GM18505 (cell line): ENCODE measurements around the gene RNF166.

Experiments used
- ATAC-seq: cut with Tn5 transposase; IDR thresholded peaks from one replicate; pipeline ENCODE4 v1.9.1; 2021; ENCODE audit not compliant: unreplicated experiment
- POLR2A ChIP-seq: IDR thresholded peaks from 4 replicates; pipeline ENCODE4 v1.6.1; 2011; ENCODE audit warnings: borderline replicate concordance; ENCODE audit not compliant: insufficient read depth, insufficient read length; ENCODE audit errors: extremely low read depth

RNF166 gene

DNA sequence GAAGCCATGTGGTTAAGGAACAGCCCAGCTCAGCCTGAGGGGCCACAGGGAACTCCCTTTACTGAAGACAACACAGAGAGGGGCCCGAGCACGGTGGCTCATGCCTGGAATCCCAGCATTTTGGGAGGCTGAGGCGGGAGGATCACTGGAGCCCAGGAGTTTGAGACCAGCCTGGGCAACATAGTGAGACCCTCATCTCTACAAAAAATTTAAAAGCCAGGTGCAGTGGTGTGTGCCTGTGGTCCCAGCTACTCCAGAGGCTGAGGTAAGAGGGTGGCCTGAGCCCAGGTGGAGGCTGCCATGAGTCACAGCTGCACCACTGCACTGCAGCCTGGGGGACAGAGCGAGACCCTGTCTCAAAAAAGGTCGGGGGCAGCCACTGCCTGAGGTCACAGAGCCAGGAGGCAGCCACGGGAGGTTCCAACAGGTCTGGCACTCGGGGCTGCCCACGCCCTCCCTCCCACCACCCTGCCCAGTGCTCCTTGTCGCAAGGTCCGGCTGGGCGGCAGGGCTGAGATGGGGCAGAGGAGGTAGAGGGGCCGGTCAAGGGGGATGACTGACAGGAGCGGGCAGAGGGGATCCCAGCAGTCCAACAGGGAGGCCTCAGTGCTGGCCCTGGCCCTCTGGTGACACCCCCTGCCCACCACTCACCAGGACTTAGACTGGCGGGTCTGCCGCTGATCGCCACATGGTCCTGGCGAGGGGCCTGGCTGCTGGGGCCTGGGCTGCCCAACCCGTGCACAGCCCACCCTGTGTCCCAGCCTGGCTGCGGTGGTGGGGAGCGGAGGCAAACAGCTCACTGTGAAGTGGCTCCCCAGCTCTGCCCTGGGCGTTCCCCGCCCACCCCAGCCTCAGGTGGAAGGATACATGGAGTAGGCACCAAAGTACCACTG is 58.8 kb downstream of the RNF166 start:
- ATAC-seq = no peak
- no peak for TF ChIP-seq POLR2A
